K562 (cell line): Measurements from ENCODE around the gene A1BG. TPM values are rescaled to one million over a fixed set of nuclear protein-coding genes. Genes with fewer than 3 reads are reported as not detected.

Experiments
- BCL6 ChIP-seq: fragments of 250-450 bp; sonication (Bioruptor Pico); IDR thresholded peaks from 2 replicates; pipeline ENCODE4 v1.4.0; 2020
- CBX2 ChIP-seq: fragments of 200-600 bp; sonication (generic); IDR thresholded peaks from one replicate; pipeline ENCODE4 v1.6.1; 2012; ENCODE audit warnings: mild to moderate bottlenecking, low read length, inconsistent platforms; ENCODE audit not compliant: insufficient read depth, poor library complexity, severe bottlenecking
- E2F4 ChIP-seq: sonication (generic); formaldehyde crosslinking; IDR thresholded peaks from 2 replicates; pipeline ENCODE4 v1.8.0; 2022; ENCODE audit warnings: mild to moderate bottlenecking, low read depth, missing genetic modification reagents
- ETV5 ChIP-seq: sonication (generic); formaldehyde crosslinking; IDR thresholded peaks from 2 replicates; pipeline ENCODE4 v1.4.0; 2020; ENCODE audit warnings: low read depth, mild to moderate bottlenecking, missing genetic modification reagents
- GABPA ChIP-seq: fragments of 200-800 bp; sonication (Bioruptor generic); conservative IDR thresholded peaks from 2 replicates; pipeline ENCODE4 v1.6.1; 2016; ENCODE audit warnings: low read depth, missing genetic modification characterization, missing compliant biosample characterization
- GATAD2A ChIP-seq: fragments of 450-650 bp; IDR thresholded peaks from 2 replicates; pipeline ENCODE4 v1.6.1; 2017
- GTF2E2 ChIP-seq: fragments of 200-800 bp; sonication (Bioruptor generic); IDR thresholded peaks from 2 replicates; pipeline ENCODE4 v1.6.1; 2016; ENCODE audit warnings: missing genetic modification characterization, missing compliant biosample characterization
- HINFP ChIP-seq: fragments of 450-650 bp; conservative IDR thresholded peaks from 2 replicates; pipeline ENCODE4 v1.6.1; 2016; ENCODE audit warnings: missing genetic modification characterization, low read depth, mild to moderate bottlenecking, control low read depth, missing compliant biosample characterization
- HMGN3 ChIP-seq: IDR thresholded peaks from 2 replicates; pipeline ENCODE4 v1.6.1; 2011; ENCODE audit warnings: borderline replicate concordance, low read depth, mild to moderate bottlenecking, mixed read lengths, low read length; ENCODE audit not compliant: insufficient read length; ENCODE audit errors: extremely low read depth
- HNRNPL ChIP-seq: fragments of 200-400 bp; formaldehyde crosslinking; IDR thresholded peaks from 2 replicates; pipeline ENCODE4 v1.6.1; 2017; ENCODE audit warnings: low read depth, mild to moderate bottlenecking, low read length
- JUND ChIP-seq, 2 experiments: IDR thresholded peaks; 2 replicates in 1 of 2; 3 replicates in 1 of 2; pipeline ENCODE4 v1.6.1; 2011; ENCODE audit warnings: borderline replicate concordance in 2 of 2, low read depth in 2 of 2, low read length in 2 of 2, improper control_type of control experiment in 1 of 2, missing biosample characterization in 1 of 2, missing genetic modification characterization in 1 of 2, missing genetic modification reagents in 1 of 2
- KAT2B ChIP-seq: IDR thresholded peaks from one replicate; pipeline ENCODE4 v1.6.1; 2012; ENCODE audit warnings: low read depth, mild to moderate bottlenecking, control low read depth, inconsistent platforms, low read length, moderate library complexity
- MBD2 ChIP-seq: sonication (generic); IDR thresholded peaks from 2 replicates; pipeline ENCODE4 v1.6.1; 2016; ENCODE audit warnings: low read depth, borderline replicate concordance
- RHOXF2B ChIP-seq: fragments of 250-450 bp; sonication (Bioruptor Pico); conservative IDR thresholded peaks from 2 replicates; pipeline ENCODE4 v1.5.1; 2021
- SETDB1 ChIP-seq: IDR thresholded peaks from one replicate; pipeline ENCODE4 v1.6.1; 2012; ENCODE audit warnings: low read length, control low read depth, inconsistent platforms
- SMARCA4 ChIP-seq: fragments of 450-650 bp; IDR thresholded peaks from 2 replicates; pipeline ENCODE4 v1.6.1; 2016
- STAG1 ChIP-seq: sonication (generic); formaldehyde crosslinking; IDR thresholded peaks from 2 replicates; pipeline ENCODE4 v1.5.0; 2020; ENCODE audit warnings: missing genetic modification reagents, borderline replicate concordance
- TCF7 ChIP-seq: sonication (generic); IDR thresholded peaks from 2 replicates; pipeline ENCODE4 v1.6.1; 2016; ENCODE audit warnings: antibody characterized with exemption, borderline replicate concordance
- U2AF2 ChIP-seq: fragments of 200-400 bp; formaldehyde crosslinking; optimal IDR thresholded peaks from 2 replicates; pipeline ENCODE3; 2017; ENCODE audit warnings: low read depth, mild to moderate bottlenecking, low read length
- ZC3H4 ChIP-seq: sonication (generic); formaldehyde crosslinking; IDR thresholded peaks from 2 replicates; pipeline ENCODE4 v1.9.0; 2021; ENCODE audit warnings: missing genetic modification reagents, borderline replicate concordance
- ZNF121 ChIP-seq: sonication (generic); formaldehyde crosslinking; conservative IDR thresholded peaks from 2 replicates; pipeline ENCODE4 v1.8.0; 2022; ENCODE audit warnings: missing genetic modification reagents
- ZNF197 ChIP-seq: fragments of 200-800 bp; sonication (Bioruptor generic); IDR thresholded peaks from 2 replicates; pipeline ENCODE4 v1.6.1; 2016; ENCODE audit warnings: low read depth, missing genetic modification characterization, missing compliant biosample characterization
- ZNF586 ChIP-seq: fragments of 450-650 bp; formaldehyde crosslinking; conservative IDR thresholded peaks from 2 replicates; pipeline ENCODE4 v1.4.0; 2020; ENCODE audit warnings: mild to moderate bottlenecking, moderate library complexity
- ZNF644 ChIP-seq: fragments of 200-800 bp; sonication (Bioruptor generic); IDR thresholded peaks from 2 replicates; pipeline ENCODE4 v1.6.1; 2016; ENCODE audit warnings: low read depth, missing genetic modification characterization, missing compliant biosample characterization
- polyA plus RNA-seq, 8 experiments: library from polyadenylated mRNA; depleted of rRNA in 4 of 8; stranded (reverse) in 5 of 8; unstranded in 3 of 8; fragments of >200 nt; fragmentation: Nextera tagmentation in 2 of 8; fragmentation: Illumina TruSeq in 1 of 8; extraction: Ambion mirVana in 2 of 8; extraction: Trizol in 1 of 8; gene quantifications; 2 replicates each; pipeline versions ENCODE4 v1.2.1 to v1.2.3, GENCODE V29; 2011 to 2014; ENCODE audit warnings: inconsistent platforms in 1 of 8, missing spikeins in 1 of 8
- total RNA-seq, 7 experiments: library from RNA; depleted of rRNA in 6 of 7; stranded (reverse); fragments of >200 nt in 6 of 7; fragmentation: Illumina TruSeq in 2 of 7; extraction: Trizol in 2 of 7; gene quantifications; 2 replicates each; pipeline versions ENCODE4 v1.2.1 to v1.2.3, GENCODE V29; 2011 to 2021; ENCODE audit warnings: low replicate concordance in 1 of 7
- TF ChIP-seq, protein P1 (sequence below), 2 experiments: fragments of 450-650 bp in 1 of 2; sonication (generic) in 1 of 2; formaldehyde crosslinking in 1 of 2; IDR thresholded peaks in 1 of 2; conservative IDR thresholded peaks in 1 of 2; 2 replicates each; pipeline versions ENCODE4 v1.6.1 to v1.8.1; 2016 to 2023; ENCODE audit warnings: mild to moderate bottlenecking in 2 of 2, moderate library complexity in 2 of 2, inconsistent platforms in 1 of 2, missing genetic modification reagents in 1 of 2
- TF ChIP-seq, protein P2 (sequence below): sonication (generic); formaldehyde crosslinking; IDR thresholded peaks from 2 replicates; pipeline ENCODE4 v1.8.1; 2023; ENCODE audit warnings: mild to moderate bottlenecking, missing genetic modification reagents, moderate library complexity

Gene A1BG
- total and polyA plus RNA-seq, 9 of the 15 experiments (the other 6 are each of a cell fraction or from before 2014, with no cell fraction given): 0.10 to 19.8 (median 2.6) TPM

DNA sequence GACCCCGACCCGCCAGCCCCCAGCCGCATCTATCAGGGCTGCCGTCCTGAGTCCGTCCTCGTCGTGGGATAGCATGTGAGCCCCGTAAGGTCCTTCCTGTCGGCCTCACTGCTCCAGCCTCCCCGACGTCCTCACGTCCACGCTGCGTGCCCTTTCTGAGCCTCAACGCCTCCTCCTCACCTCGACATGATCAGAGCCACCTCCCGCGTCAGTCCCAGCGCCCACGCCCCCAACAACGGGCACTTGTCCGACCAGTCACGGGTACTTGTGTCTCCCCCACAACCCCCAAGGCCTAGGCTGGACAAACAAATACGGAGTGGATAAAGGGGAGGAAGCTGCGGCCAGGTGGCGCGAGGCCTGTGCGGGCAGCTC is 8.6 kb upstream of the A1BG start (continued):
- TF ChIP-seq HINFP (tag) (no peak), HNRNPL (no peak), SMARCA4 (no peak), CBX2 (no peak), ETV5 (CRISPR knock-in tag) (no peak), ZNF121 (CRISPR knock-in tag) (no peak), ZC3H4 (peak; percentile 99), JUND (IDR thresholded peaks at IDR 0.05; ENCODE audit: borderline replicate concordance, low read depth, low read length) (no peak), JUND (tag; IDR thresholded peaks at IDR 0.05; ENCODE audit: borderline replicate concordance, low read depth, low read length) (no peak), ZNF644 (no peak), U2AF2 (no peak), SETDB1 (no peak), ZNF586 (CRISPR knock-in tag) (no peak), HMGN3 (no peak), TCF7 (no peak), KAT2B (no peak), RHOXF2B (no peak), E2F4 (peak; percentile 72), STAG1 (CRISPR knock-in tag) (no peak), GABPA (tag) (no peak), BCL6 (CRISPR knock-in tag) (no peak), MBD2 (no peak), GTF2E2 (no peak), GATAD2A (0 out of 2 replicates have a peak, but pooled peaks have one; percentile 28), ZNF197 (CRISPR knock-in tag) (no peak)
- TF ChIP-seq, protein P1, sequence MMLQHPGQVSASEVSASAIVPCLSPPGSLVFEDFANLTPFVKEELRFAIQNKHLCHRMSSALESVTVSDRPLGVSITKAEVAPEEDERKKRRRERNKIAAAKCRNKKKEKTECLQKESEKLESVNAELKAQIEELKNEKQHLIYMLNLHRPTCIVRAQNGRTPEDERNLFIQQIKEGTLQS (IDR thresholded peaks at IDR 0.05): no peak
- TF ChIP-seq, protein P1 (CRISPR knock-in tag; conservative IDR thresholded peaks at IDR 0.05): no peak; the same call in 1 of the 2 replicates
- TF ChIP-seq, protein P2, sequence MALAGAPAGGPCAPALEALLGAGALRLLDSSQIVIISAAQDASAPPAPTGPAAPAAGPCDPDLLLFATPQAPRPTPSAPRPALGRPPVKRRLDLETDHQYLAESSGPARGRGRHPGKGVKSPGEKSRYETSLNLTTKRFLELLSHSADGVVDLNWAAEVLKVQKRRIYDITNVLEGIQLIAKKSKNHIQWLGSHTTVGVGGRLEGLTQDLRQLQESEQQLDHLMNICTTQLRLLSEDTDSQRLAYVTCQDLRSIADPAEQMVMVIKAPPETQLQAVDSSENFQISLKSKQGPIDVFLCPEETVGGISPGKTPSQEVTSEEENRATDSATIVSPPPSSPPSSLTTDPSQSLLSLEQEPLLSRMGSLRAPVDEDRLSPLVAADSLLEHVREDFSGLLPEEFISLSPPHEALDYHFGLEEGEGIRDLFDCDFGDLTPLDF (CRISPR knock-in tag): no peak
